H1 (cell line): ENCODE results near the gene PTPRE. TPM values are rescaled to one million over a fixed set of nuclear protein-coding genes. Genes with fewer than 3 reads are reported as not detected.

Experiments used
- CTCF ChIA-PET: fragments of 300-600 bp; sonication (Branson Sonifier 250); formaldehyde crosslinking; loops from one replicate; lab custom pipeline; 2021; ENCODE audit not compliant: partially characterized antibody; lab: Charles Lee
- POLR2A ChIA-PET: fragments of 300-600 bp; sonication (Branson Sonifier 250); formaldehyde crosslinking; loops from one replicate; lab custom pipeline; 2021; ENCODE audit warnings: inconsistent platforms; ENCODE audit not compliant: partially characterized antibody; lab: Charles Lee
- DNase-seq, 2 experiments: peaks; one replicate each; pipeline versions ENCODE4 v3.0.0 to v3.0.0-alpha.2; 2010 to 2022; ENCODE audit warnings: low spot score in 2 of 2, low read depth in 1 of 2, mixed read lengths in 1 of 2
- FAIRE-seq: peaks from 2 replicates; lab custom pipeline; 2011; peaks lifted over from hg19 to GRCh38; lab: Jason Lieb, UNC
- H2AFZ ChIP-seq: 2 replicates; pipeline ENCODE4 v1.8.1; 2012; ENCODE audit warnings: low read length, inconsistent platforms
- H2AK5ac ChIP-seq: 2 replicates; pipeline ENCODE4 v1.6.1; 2013; ENCODE audit warnings: low read depth, low read length
- H2BK120ac ChIP-seq: replicated peaks from 2 replicates; pipeline ENCODE3; 2013; ENCODE audit warnings: low read depth, low read length, inconsistent platforms
- H2BK12ac ChIP-seq: 2 replicates; pipeline ENCODE4 v1.6.1; 2013; ENCODE audit warnings: low read depth, low read length
- H2BK15ac ChIP-seq: 2 replicates; pipeline ENCODE4 v1.6.1; 2013; ENCODE audit warnings: low read length
- H2BK20ac ChIP-seq: 2 replicates; pipeline ENCODE4 v1.6.1; 2013; ENCODE audit warnings: low read length
- H2BK5ac ChIP-seq: 2 replicates; pipeline ENCODE4 v1.6.1; 2013; ENCODE audit warnings: low read depth, low read length
- H3K14ac ChIP-seq: 2 replicates; pipeline ENCODE4 v1.6.1; 2013; ENCODE audit warnings: inconsistent platforms; ENCODE audit not compliant: insufficient read length
- H3K18ac ChIP-seq: 2 replicates; pipeline ENCODE4 v1.6.1; 2013; ENCODE audit warnings: low read length; ENCODE audit errors: extremely low read depth
- H3K23ac ChIP-seq: 2 replicates; pipeline ENCODE4 v1.6.1; 2013; ENCODE audit warnings: inconsistent platforms; ENCODE audit not compliant: insufficient read length
- H3K23me2 ChIP-seq: 2 replicates; pipeline ENCODE4 v1.6.1; 2013; ENCODE audit warnings: low read depth, low read length
- H3K27ac ChIP-seq: 2 replicates; pipeline ENCODE4 v1.6.1; 2011; ENCODE audit warnings: low read depth, low read length, inconsistent platforms
- H3K27me3 ChIP-seq, 4 experiments: replicated peaks in 1 of 4; 1 replicate in 1 of 4; 2 replicates in 3 of 4; pipeline versions ENCODE4 v1.6.1 to v1.8.1; 2011 to 2013; ENCODE audit warnings: low read length in 3 of 4, mild to moderate bottlenecking in 3 of 4, inconsistent platforms in 2 of 4, mixed read lengths in 2 of 4, moderate library complexity in 1 of 4; ENCODE audit not compliant: control insufficient read depth in 3 of 4, insufficient read depth in 3 of 4; ENCODE audit errors: extremely low read depth in 1 of 4
- H3K36me3 ChIP-seq, 4 experiments: 2 replicates each; pipeline versions ENCODE4 v1.6.1 to v1.8.1; 2011 to 2013; ENCODE audit warnings: mild to moderate bottlenecking in 4 of 4, low read length in 3 of 4, moderate library complexity in 2 of 4, control low read depth in 1 of 4, inconsistent platforms in 1 of 4; ENCODE audit not compliant: insufficient read depth in 4 of 4, control insufficient read depth in 2 of 4
- H3K4ac ChIP-seq: replicated peaks from 2 replicates; pipeline ENCODE3; 2013; ENCODE audit warnings: low read length, low read depth, mixed read lengths, inconsistent platforms; ENCODE audit not compliant: insufficient read length
- H3K4me1 ChIP-seq, 4 experiments: replicated peaks in 1 of 4; 1 replicate in 1 of 4; 2 replicates in 3 of 4; pipeline versions ENCODE4 v1.6.1 to v1.8.1; 2011 to 2013; ENCODE audit warnings: low read length in 3 of 4, inconsistent platforms in 2 of 4, mixed read lengths in 1 of 4; ENCODE audit not compliant: insufficient read depth in 4 of 4, control insufficient read depth in 3 of 4
- H3K4me2 ChIP-seq, 2 experiments: 2 replicates each; pipeline versions ENCODE4 v1.6.1 to v1.8.1; 2011 to 2013; ENCODE audit warnings: low read depth in 2 of 2, low read length in 2 of 2, control low read depth in 1 of 2, inconsistent platforms in 1 of 2, mild to moderate bottlenecking in 1 of 2; ENCODE audit not compliant: insufficient read depth in 1 of 2
- H3K4me3 ChIP-seq, 4 experiments: fragments of 200-600, 300-600 bp in 1 of 4; sonication (generic), shearing (Covaris generic), sonication (Bioruptor Twin) in 1 of 4; 2 replicates each; pipeline versions ENCODE4 v1.5.1 to v1.8.1; 2011 to 2016; ENCODE audit warnings: low read length in 4 of 4, low read depth in 3 of 4, control low read depth in 2 of 4, inconsistent platforms in 2 of 4, mild to moderate bottlenecking in 2 of 4, mixed read lengths in 1 of 4, moderate library complexity in 1 of 4; ENCODE audit not compliant: insufficient read depth in 2 of 4; ENCODE audit errors: extremely low read depth in 1 of 4
- H3K56ac ChIP-seq: replicated peaks from 2 replicates; pipeline ENCODE3; 2013; ENCODE audit warnings: low read depth, mild to moderate bottlenecking, mixed read lengths, low read length, inconsistent platforms; ENCODE audit not compliant: insufficient read length
- H3K79me1 ChIP-seq: 2 replicates; pipeline ENCODE4 v1.6.1; 2013; ENCODE audit warnings: low read depth, low read length, control low read depth
- H3K79me2 ChIP-seq, 2 experiments: 2 replicates each; pipeline versions ENCODE4 v1.6.1 to v1.8.1; 2012 to 2013; ENCODE audit warnings: low read length in 2 of 2, mild to moderate bottlenecking in 2 of 2, inconsistent platforms in 1 of 2; ENCODE audit not compliant: insufficient read depth in 2 of 2, control insufficient read depth in 1 of 2
- H3K9ac ChIP-seq, 4 experiments: replicated peaks in 1 of 4; 1 replicate in 1 of 4; 2 replicates in 3 of 4; pipeline versions ENCODE4 v1.6.1 to v1.8.1; 2011 to 2013; ENCODE audit warnings: low read depth in 3 of 4, low read length in 3 of 4, control low read depth in 2 of 4, mild to moderate bottlenecking in 2 of 4, moderate library complexity in 2 of 4, inconsistent platforms in 1 of 4; ENCODE audit errors: extremely low read depth in 1 of 4
- H3K9me3 ChIP-seq, 2 experiments: 2 replicates each; pipeline versions ENCODE4 v1.6.1 to v1.8.1; 2012 to 2013; ENCODE audit warnings: mild to moderate bottlenecking in 2 of 2, moderate library complexity in 2 of 2, control low read depth in 1 of 2, inconsistent platforms in 1 of 2, low read depth in 1 of 2, low read length in 1 of 2, mixed read lengths in 1 of 2; ENCODE audit not compliant: insufficient read depth in 2 of 2
- H4K20me1 ChIP-seq, 2 experiments: replicated peaks in 1 of 2; 2 replicates each; pipeline versions ENCODE3 to v1.8.1; 2011 to 2013; ENCODE audit warnings: inconsistent platforms in 2 of 2, low read length in 2 of 2, mild to moderate bottlenecking in 1 of 2; ENCODE audit not compliant: insufficient read depth in 2 of 2, control insufficient read depth in 1 of 2
- H4K5ac ChIP-seq: 2 replicates; pipeline ENCODE4 v1.6.1; 2013; ENCODE audit warnings: low read length, low read depth, mixed read lengths, inconsistent platforms; ENCODE audit not compliant: insufficient read length
- H4K8ac ChIP-seq: 2 replicates; pipeline ENCODE4 v1.8.0; 2013; ENCODE audit warnings: mild to moderate bottlenecking, moderate library complexity, low read length, inconsistent platforms; ENCODE audit not compliant: insufficient read depth; ENCODE audit errors: extremely low read depth
- H4K91ac ChIP-seq: replicated peaks from 2 replicates; pipeline ENCODE3; 2013; ENCODE audit warnings: low read length, mixed read lengths, inconsistent platforms; ENCODE audit not compliant: insufficient read length
- ATF2 ChIP-seq: IDR thresholded peaks from 2 replicates; pipeline ENCODE4 v1.6.1; 2012; ENCODE audit warnings: low read length, inconsistent platforms
- BACH1 ChIP-seq: IDR thresholded peaks from 2 replicates; pipeline ENCODE4 v1.6.1; 2012; ENCODE audit warnings: low read length, improper control_type of control experiment
- CEBPB ChIP-seq: IDR thresholded peaks from 2 replicates; pipeline ENCODE4 v1.6.1; 2012; ENCODE audit warnings: low read depth, low read length
- CHD1 ChIP-seq: IDR thresholded peaks from 2 replicates; pipeline ENCODE4 v1.6.1; 2012; ENCODE audit warnings: low read depth, low read length, improper control_type of control experiment
- EZH2 ChIP-seq: fragments of 200-600 bp; sonication (generic); IDR thresholded peaks from 2 replicates; pipeline ENCODE4 v1.7.1; 2012; ENCODE audit warnings: low read depth, mild to moderate bottlenecking, moderate library complexity, low read length, inconsistent platforms; ENCODE audit not compliant: severe bottlenecking
- KDM5A ChIP-seq: fragments of 200-600 bp; IDR thresholded peaks from 2 replicates; pipeline ENCODE4 v1.7.1; 2012; ENCODE audit warnings: mild to moderate bottlenecking, low read length, inconsistent platforms, mixed read lengths
- PHF8 ChIP-seq: fragments of 200-600 bp; sonication (generic); conservative IDR thresholded peaks from 2 replicates; pipeline ENCODE4 v1.7.1; 2012; ENCODE audit warnings: low read depth, mild to moderate bottlenecking, inconsistent platforms, low read length, moderate library complexity
- SIX5 ChIP-seq: IDR thresholded peaks from 2 replicates; pipeline ENCODE4 v1.6.1; 2011; ENCODE audit warnings: mild to moderate bottlenecking, low read depth, low read length
- SP4 ChIP-seq: IDR thresholded peaks from 2 replicates; pipeline ENCODE4 v1.6.1; 2012; ENCODE audit warnings: low read length, inconsistent platforms
- SRF ChIP-seq: IDR thresholded peaks from 2 replicates; pipeline ENCODE4 v1.6.1; 2011; ENCODE audit warnings: mild to moderate bottlenecking, low read depth, low read length, moderate library complexity
- TEAD4 ChIP-seq: IDR thresholded peaks from 2 replicates; pipeline ENCODE4 v1.6.1; 2012; ENCODE audit warnings: low read depth, low read length, inconsistent platforms, mixed read lengths
- WGBS, 2 experiments: shearing (Covaris generic) in 1 of 2; methylation state at CpG; one replicate each; pipeline versions ENCODE4 v1.1.6 to v1.1.7; 2013 to 2015; ENCODE audit warnings: low lambda C conversion rate in 2 of 2, mixed read lengths in 2 of 2, inconsistent platforms in 1 of 2, low coverage in 1 of 2, missing lambda C conversion rate in 1 of 2; ENCODE audit not compliant: insufficient replicate concordance in 2 of 2, insufficient coverage in 1 of 2, insufficient read length in 1 of 2; ENCODE audit errors: extremely low coverage in 1 of 2, missing lambda C conversion rate in 1 of 2; 5-methylcytosine and 5-hydroxymethylcytosine counted together
- polyA plus RNA-seq, 7 experiments: library from polyadenylated mRNA; depleted of rRNA in 3 of 7; stranded (reverse) in 5 of 7; unstranded in 2 of 7; fragments of >200 nt in 5 of 7; fragments of 200-250 nt in 2 of 7; gene quantifications; 1 replicate in 5 of 7; 2 replicates in 1 of 7; 4 replicates in 1 of 7; pipeline versions ENCODE4 v1.2.1 to v1.2.3, GENCODE V29; 2011 to 2013; ENCODE audit warnings: missing spikeins in 2 of 7, mixed read lengths in 2 of 7
- total RNA-seq: library from RNA; stranded (reverse); fragmentation: NEBNext Ultra II Directional; extraction: Animal tissue kit (Norgen Biotek cat#: 25700); gene quantifications from 2 replicates; pipeline ENCODE4 v1.2.1, GENCODE V29; 2021

Gene PTPRE
- total and polyA plus RNA-seq, 2 of the 8 experiments (the other 6 are each of a cell fraction or from before 2014, with no cell fraction given) = 0.33 to 0.54 TPM

- no peak overlapping the region for H2BK15ac ChIP-seq
- no peaks in the 10 kb centered on the region for H3K79me1 ChIP-seq
- no peak overlapping the region for H3K4me3 ChIP-seq
- H4K91ac ChIP-seq = no peak overlapping the region
- H4K20me1 ChIP-seq = no peaks in the 10 kb centered on the region
- H2AK5ac ChIP-seq = no peak overlapping the region
- H3K23me2 ChIP-seq = no peaks in the 10 kb centered on the region
- no peaks in the 10 kb centered on the region for H3K27me3 ChIP-seq
- H2AFZ ChIP-seq = no peak overlapping the region
- H2BK12ac ChIP-seq = no peak overlapping the region
- ChIA-PET POLR2A (no interaction called here), CTCF (interaction anchor here (0.9 to 4.9 kb wide), 19 partner anchors 10 to 331 kb away, joined by 3 to 57 read pairs (median 7); no protein-coding TSS in a partner anchor)
- WGBS, 2 experiments = 90% methylated on average over 14 of the region's 14 CpGs; no CpG with 5 or more reads in 1 of the 2 experiments
- H2BK5ac ChIP-seq = no peak overlapping the region
- H3K14ac ChIP-seq = no peak overlapping the region
- no peak overlapping the region for H3K23ac ChIP-seq
- no peak overlapping the region for H2BK20ac ChIP-seq
- H3K36me3 ChIP-seq = no peaks in the 10 kb centered on the region
- H3K9me3 ChIP-seq = no peaks in the 10 kb centered on the region
- no peak overlapping the region for H3K18ac ChIP-seq
- H3K4me1 ChIP-seq = no peaks in the 10 kb centered on the region
- H3K4me2 ChIP-seq = no peak overlapping the region
- no peak for FAIRE-seq
- H2BK120ac ChIP-seq = no peak overlapping the region
- no peak overlapping the region for H3K9ac ChIP-seq
- no peak overlapping the region for H3K56ac ChIP-seq
- no peak overlapping the region for H4K8ac ChIP-seq
- H3K79me2 ChIP-seq = no peaks in the 10 kb centered on the region
- H4K5ac ChIP-seq = no peak overlapping the region
- no peak overlapping the region for H3K27ac ChIP-seq
- no peak overlapping the region for H3K4ac ChIP-seq
- DNase-seq = no peak
- no peak for TF ChIP-seq SRF
- TF ChIP-seq TEAD4 = no peak
- no peak for TF ChIP-seq SP4
- TF ChIP-seq EZH2 = no peak
- no peak for TF ChIP-seq ATF2
- TF ChIP-seq KDM5A = no peak
- no peak for TF ChIP-seq PHF8
- no peak for TF ChIP-seq CEBPB
- no peak for TF ChIP-seq BACH1
- no peak for TF ChIP-seq SIX5
- TF ChIP-seq CHD1 = no peak
These were observed 130.0 kb downstream of the PTPRE start for GRCh38 chr10:128036746-128037543.
